ENCODE results near the gene MARCHF3.
A peak's percentile ranks its signal among the peaks of the same experiment; 100 is the strongest.
"Not testable (repeated sequence)": the region's sequence is repeated elsewhere in the genome, so short reads cannot be mapped to it uniquely, and the experiment has no call there.

The MARCHF3 gene

DNA sequence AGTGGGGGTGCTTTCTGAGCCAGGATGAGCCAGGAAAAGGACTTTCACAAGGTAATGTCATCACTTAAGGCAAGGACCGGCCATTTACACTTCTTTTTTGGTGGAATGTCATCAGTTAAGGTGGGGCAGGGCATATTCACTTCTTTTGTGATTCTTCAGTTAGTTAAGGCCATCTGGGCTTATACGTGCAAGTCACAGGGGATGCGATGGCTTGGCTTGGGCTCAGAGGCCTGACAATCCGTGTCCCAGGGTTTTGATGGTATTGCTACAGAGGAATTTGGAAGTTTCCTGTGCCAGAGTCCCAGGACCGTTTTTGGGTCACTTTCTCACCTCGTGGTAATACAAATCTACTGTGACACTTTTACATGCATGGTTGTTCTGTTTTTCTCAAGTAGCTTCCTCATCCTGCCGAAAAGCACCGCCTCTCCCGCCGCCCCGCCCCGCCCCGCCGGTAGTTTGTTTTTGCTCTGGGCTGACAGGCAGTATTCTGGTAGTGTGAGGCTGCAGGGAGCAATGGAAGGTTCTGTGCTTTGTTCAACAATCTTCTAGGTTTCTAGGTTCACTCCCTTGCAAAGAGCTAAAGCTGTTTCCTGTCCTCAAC, 184.8 kb downstream of the MARCHF3 start:
- peak; percentile 63 to 69 for DNase-seq

GRCh38 chr5:126843375-126843774, 187.0 kb downstream of the MARCHF3 start:
- DNase-seq: not testable (repeated sequence)

- not testable (repeated sequence) for DNase-seq
Measured at GRCh38 chr5:126839407-126839806, 191.0 kb downstream of the MARCHF3 start.

- DNase-seq: no peak
Measured at GRCh38 chr5:126837906-126838539, 192.3 kb downstream of the MARCHF3 start.

DNA sequence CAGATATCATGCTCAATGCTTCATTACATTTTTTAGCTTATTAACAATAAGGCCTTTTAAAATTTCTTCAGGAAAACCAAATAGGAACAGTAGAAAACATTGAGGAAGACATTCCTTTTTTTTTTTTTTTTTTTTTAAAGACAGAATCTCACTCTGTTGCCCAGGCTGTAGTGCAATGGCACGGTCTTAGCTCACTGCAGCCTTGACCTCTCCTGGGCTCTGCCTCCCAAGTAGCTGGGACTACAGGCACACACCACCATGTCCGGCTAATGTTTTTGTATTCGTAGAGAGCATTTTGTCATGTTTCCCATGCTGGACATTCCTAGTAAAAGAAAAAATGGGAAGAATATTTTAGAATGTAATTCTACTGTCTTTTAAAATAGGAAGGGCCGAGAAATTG, 193.1 kb downstream of the MARCHF3 start:
- DNase-seq: no peak

DNA sequence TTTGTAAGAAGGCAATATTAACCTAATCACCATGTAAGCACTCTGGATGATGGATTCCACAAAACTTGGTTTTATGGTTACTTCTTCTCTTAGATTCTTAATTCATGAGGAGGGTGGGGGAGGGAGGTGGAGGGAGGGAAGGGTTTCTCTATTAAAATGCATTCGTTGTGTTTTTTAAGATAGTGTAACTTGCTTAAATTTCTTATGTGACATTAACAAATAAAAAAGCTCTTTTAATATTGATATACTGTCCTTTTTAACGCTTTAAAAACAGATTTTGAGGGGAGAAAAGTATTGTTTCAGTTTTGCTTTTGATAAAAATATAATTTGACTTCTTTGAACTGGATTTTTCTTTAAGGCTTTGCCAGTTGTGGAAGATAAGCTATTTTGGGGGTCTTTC, 193.6 kb downstream of the MARCHF3 start:
- DNase-seq: no peak

- DNase-seq: no peak
Measured at GRCh38 chr5:126831156-126831555, 199.2 kb downstream of the MARCHF3 start.

DNA sequence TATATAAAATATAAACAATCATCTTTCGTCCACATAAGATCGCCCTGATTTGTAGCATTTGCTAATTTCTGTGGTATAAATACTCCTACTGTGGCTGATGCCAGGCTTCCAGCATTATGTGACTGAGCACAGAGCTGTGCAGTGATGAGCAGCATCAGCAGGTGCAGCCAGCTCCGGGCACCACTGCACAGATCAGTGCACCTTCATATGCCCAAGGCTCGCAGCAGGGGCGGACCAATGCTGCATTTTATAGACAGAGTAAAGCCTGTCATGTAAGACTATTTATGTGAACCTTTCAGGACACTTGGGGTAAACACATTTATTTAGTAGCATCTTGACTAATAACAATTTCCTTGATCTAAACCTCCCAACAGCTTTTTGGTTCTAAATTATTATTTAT, 200.3 kb downstream of the MARCHF3 start:
- no peak for DNase-seq

- DNase-seq: no peak
Measured at GRCh38 chr5:126829098-126829497, 201.3 kb downstream of the MARCHF3 start.

- no peak for DNase-seq
Measured at GRCh38 chr5:126826619-126827215, 203.6 kb downstream of the MARCHF3 start.

DNA sequence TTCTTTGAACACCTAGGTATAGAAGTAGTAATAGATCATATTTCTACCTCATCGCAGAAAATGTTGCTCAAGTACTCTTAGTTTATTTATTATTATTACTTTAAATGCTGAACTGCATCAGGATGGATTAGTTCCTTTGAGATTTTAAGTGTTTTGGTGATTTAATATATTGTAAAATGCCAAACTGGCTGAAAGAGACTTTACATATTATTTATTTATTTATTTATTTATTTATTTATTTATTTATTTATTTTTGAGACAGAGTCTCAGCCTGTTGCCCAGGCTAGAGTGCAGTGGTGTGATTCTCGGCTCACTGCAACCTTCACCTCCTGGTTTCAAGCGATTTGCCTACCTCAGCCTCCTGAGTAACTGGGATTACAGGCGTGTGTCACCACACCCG, 211.1 kb downstream of the MARCHF3 start:
- DNase-seq: no peak

- DNase-seq: no peak
Measured at GRCh38 chr5:126818736-126819135, 211.6 kb downstream of the MARCHF3 start.

Data from inflammatory macrophage (primary cell).